ENCODE measurements around the gene COL23A1.

COL23A1 gene

GRCh38 chr5:178223828-178224335, 366.3 kb downstream of the COL23A1 start:
- no peak for DNase-seq (ENCODE audit: low read depth)

DNA sequence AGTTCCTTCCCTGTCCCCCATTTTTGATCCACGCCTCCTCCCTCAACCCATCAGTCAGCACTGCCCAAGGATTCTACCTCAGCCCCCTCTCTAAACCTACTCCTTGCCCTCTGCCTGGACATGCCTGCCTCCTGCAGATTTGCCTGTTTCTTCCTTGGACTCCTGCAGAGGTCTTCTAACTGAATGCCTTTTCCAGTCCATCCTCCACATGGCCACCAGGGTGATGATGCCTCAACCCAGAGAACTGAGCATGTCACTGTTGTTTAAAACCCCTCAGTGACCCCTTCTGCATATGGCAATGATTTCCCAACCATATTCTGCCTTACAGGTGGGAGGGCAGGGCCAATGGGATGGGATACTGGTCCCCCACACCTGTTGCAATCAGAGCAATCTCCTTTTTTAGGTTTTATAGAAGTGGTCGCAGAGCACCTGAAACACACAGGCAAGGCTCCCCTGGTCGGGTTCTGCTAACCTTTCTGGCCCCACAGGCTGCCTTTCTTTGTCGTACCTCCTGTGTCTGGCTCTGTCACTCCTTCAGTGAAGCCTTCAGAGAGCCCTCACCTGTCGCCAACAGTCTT, 366.9 kb downstream of the COL23A1 start:
- DNase-seq (ENCODE audit: low read depth), result no peak

DNA sequence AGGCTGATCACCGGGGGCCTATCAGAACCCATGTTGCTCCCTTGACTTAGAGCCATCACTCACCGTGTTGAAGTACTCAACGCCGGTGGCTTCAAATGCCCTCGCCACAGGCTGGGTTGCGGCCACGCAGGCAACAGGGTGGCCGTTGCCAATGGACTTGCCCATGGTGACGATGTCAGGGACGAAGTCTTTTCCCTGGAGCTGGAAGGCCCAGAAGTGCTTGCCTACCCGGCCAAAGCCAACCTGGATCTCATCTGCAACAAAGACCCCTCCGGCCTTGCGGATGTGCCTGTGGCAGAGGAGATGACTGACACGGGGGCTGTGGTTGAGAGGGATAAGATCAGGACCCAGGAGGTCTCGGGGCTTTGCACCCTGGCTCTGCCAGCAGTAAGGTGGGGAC, 367.9 kb downstream of the COL23A1 start:
- no peak for DNase-seq (ENCODE audit: low read depth)

GRCh38 chr5:178221853-178222252, 368.3 kb downstream of the COL23A1 start:
- DNase-seq (ENCODE audit: low read depth), result no peak

DNA sequence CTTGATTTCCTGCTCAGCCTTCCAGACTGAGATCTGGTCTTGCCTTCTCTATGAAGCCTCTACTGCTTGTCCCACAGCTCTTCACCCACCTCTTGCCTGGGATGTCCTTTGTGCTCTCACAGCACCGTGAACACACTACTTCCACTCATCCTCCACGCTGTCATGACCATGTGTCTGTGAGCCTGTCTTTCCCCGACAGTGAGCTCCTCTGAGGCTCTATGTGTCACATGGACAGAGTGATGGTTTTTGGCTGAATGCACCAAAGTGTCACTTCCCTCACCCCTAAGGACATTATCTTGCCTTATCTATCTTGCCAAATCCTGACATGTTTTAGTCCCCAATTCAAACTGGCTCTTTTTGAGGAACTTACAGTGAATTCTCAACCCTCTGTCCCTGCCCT, 368.9 kb downstream of the COL23A1 start:
- no peak for DNase-seq (ENCODE audit: low read depth)

- DNase-seq (ENCODE audit: low read depth), result no peak
These were observed 371.4 kb downstream of the COL23A1 start for GRCh38 chr5:178218827-178219226.

GRCh38 chr5:178218237-178218776, 371.9 kb downstream of the COL23A1 start:
- no peak for DNase-seq (ENCODE audit: low read depth)

- DNase-seq (ENCODE audit: low read depth), result no peak
These were observed 373.4 kb downstream of the COL23A1 start for GRCh38 chr5:178216779-178217178.

- DNase-seq (ENCODE audit: low read depth), result no peak
These were observed 374.1 kb downstream of the COL23A1 start for GRCh38 chr5:178216088-178216534.

GRCh38 chr5:178215280-178216002, 374.8 kb downstream of the COL23A1 start:
- no peak for DNase-seq (ENCODE audit: low read depth)

DNA sequence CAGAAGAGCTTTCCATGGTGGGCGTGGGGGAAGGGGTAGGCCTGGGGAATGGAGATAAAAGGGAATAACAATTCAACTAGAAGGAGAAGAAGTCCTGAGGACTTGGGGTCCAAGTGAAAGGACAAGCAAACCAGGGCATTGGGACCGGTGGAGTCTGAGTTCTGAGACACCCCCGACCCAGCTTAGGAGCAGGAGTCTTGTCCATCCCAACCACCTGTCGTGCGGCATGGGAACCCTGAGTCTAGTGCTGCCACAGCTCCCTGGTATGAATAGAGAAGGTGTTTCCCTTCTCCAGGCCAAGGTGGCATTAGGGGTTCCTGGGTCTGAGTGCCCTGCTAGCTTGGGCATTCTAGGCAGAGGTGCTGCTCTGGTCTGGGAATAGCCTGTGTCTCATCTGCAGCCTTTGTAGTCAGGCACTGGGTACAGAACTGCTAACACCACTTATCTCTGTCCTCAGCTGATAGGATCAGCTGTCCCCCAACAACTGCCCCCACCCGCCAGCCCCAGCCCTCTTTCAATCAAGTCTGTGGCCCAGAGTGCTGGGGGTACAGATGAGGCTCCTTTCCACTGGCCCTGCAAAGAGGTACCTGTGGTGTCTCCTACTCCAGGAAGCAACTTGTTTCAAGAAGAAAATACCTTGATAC, 375.9 kb downstream of the COL23A1 start:
- no peak for DNase-seq (ENCODE audit: low read depth)

DNA sequence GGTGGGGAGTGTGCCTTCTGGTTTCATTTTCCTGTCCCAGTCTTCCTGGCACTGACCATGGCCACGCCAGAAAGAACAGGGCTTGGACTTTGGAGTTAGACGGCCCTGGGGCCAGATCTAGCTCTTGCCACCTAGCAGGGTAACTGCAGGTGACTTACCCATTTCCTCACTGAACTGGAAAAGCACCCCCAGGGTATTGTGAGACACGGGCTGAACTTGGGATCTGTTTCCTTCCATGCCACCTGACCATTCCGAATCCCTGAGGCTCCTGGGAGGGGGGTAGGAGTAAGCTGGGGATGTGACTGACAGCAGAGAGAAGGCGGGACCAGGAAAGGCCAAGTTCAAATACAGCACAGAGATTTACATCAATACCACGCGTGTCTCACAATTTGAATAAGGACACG, 376.4 kb downstream of the COL23A1 start:
- no peak for DNase-seq (ENCODE audit: low read depth)

- DNase-seq (ENCODE audit: low read depth), result no peak
These were observed 377.2 kb downstream of the COL23A1 start for GRCh38 chr5:178213003-178213461.

DNA sequence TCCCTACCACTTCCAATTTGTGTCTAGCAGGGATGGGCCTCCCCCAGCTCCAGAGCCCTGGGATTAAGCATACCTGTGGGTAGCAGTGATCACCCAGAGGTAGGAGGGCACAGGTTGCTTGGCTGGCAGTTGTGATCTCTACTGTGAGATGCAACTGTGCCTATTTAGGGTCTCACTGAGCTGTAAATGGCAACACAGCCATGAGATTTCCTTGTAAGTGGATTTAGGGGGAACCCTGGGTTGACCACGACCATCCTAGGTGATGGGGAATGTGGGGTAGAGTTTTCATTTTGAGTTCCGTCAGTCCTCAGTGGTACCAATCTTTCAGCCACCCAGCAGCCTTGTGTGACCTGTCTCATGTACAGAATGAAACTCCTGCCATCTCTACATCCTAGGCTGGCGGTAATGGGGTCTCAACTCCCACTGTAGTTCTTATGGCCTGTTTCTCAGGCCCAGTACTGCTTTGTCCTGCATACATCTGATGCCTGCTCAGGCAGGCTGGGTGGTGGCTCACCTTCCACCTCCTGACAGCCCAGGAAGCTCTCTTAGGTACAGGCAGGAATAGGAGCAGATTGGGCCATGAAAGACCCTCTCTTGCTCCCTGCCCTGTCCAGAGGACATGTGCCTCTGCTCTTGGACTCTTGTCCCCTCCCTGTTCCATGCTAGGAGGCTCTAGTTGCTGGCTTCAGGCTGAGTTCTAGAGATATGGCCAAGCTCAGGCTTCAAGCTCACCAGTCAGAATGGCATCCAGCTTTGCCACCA, 377.8 kb downstream of the COL23A1 start:
- DNase-seq (ENCODE audit: low read depth), result no peak

DNA sequence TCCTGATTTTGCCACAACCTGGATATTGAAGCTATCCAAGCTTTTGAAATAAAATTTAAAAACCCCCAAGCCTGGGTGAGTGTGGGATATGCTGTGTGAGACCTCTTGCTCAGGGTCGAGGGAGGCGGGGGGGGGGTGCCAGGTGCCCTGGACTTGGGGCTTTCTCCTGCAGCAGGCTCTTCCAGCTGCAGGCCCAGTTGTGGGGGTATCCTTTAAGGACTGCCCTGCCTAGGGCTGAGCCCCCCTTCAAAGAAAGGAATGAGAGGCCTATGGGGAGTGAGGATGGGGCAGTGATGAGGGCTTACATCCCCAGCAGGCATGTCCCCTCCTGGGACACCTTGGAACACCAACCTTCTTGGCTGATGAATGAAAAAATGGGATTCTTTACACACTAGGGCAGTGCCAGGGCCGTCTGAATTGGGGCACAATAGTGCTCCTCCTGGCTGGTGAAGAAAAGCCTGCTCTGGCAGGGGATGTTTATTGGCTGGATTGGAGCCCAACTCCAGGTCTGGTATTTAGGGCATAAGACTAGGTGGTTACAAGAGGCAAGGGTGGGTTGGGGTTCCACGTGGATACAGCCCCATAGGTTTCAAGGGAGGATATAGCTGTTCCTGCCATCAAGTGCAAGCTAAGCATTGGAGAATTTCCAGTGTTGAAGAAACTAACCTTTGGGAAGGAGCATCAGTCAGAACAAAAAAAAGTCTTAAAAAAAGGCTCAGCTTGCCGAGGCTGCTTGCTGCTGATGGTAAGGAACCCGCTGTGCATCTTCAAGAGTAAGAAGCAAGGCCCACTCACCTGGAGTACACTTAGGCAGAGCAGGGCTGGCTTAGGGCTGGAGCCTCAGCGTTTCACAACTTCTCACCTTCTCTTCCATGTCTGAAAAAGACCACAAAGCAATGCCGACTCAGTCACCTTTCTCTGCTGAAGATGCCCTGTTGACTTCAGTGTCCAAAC, 378.8 kb downstream of the COL23A1 start:
- no peak for DNase-seq (ENCODE audit: low read depth)

DNA sequence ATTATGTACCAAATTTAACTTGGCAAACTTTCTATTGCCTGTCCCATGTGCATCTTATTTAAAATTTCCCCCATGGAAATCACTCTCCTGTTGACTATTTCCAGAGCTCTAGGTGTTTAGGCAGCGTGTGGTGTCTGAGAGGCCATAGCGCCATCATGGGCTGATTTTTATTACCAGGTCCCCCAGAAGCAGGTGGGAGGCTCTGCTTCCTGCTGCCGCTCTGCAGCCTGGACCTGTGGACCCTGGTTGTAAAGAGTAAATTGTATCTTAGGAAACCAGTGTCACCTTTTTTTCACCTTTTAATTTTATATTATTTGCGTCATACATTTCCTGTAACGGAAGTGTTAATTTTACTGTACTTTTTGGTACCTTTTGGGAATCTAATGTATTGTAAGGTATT, 379.5 kb downstream of the COL23A1 start:
- no peak for DNase-seq (ENCODE audit: low read depth)

DNA sequence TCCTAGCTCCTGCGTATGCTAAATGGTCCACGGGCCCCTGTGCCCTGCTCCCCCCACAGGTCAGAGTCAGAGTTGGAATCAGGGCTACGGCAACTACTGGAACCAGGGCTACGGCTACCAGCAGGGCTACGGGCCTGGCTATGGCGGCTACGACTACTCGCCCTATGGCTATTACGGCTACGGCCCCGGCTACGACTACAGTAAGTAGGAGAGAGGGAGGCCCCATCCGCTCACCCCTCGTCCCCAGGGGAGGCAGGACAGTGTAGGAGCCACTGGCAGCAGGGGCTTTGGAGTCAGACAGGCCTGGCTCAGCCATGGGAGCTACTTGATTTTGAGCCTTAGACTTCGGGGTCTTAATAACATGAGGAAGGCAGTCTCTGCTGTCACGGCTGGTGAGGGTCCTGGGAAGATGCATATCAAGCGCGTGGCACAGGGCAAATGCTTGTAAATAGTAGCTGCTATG, 380.1 kb downstream of the COL23A1 start:
- DNase-seq (ENCODE audit: low read depth), result no peak

DNA sequence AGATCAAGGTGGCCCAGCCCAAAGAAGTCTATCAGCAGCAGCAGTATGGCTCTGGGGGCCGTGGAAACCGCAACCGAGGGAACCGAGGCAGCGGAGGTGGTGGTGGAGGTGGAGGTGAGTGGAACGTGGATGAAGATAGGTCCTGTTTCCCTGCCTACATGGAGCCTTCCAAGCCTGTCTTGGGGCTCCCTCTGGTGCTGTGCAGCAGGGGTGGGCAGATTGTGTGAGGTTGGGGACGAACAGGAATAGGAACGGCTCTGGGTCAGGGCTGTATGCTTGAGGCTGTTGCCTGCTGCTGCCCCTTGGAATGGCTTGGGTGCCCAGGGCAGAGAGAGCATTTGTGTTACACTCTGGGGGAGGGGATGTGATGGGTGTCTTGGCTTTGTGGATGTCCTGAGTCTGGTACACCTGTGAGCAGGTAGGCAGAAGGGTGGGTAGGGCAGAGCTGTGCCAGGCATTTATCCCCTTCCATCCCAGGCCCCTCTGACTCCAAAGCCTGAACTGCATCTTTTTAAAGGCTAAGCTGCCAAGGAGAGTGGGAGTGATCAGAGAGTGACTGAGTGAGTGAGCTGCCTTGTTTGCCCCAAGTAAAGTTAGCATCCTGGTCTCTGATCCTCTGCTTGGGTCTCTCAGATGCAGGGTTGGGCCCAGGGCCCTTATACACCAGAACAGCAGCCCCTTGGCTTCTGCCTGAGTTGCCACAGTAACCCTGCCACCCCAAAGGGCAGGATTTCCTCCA, 380.7 kb downstream of the COL23A1 start:
- no peak for DNase-seq (ENCODE audit: low read depth)

- DNase-seq (ENCODE audit: low read depth), result no peak
These were observed 381.5 kb downstream of the COL23A1 start for GRCh38 chr5:178208540-178209227.

DNA sequence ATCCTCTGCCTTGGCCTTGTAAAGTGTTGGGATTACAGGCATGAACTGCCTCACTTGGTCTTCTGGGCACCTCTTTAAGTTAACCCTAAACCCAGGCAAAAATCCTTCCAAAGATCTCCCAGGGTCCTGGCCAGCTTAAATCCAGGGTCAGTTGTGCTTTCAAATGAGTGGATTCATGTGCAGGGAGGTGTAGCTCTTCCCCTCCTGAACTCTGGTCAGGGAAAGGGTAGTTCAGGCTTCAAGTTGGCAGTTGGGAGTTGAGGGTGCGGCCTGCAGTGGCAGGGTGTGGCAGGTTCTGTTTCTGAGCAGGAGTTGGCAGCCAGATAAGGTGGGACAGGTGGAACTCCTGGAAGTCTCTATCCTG, 382.3 kb downstream of the COL23A1 start:
- no peak for DNase-seq (ENCODE audit: low read depth)
